Activated CD8-positive, alpha-beta memory T cell treated with anti-CD3 and anti-CD28 coated beads, Interleukin-2, amount 50 U/mL, for 1 hour (primary cell): Measurements from ENCODE around the gene TXLNB.
"Not testable (repeated sequence)": the region's sequence is repeated elsewhere in the genome, so short reads cannot be mapped to it uniquely, and the experiment has no call there.

Experiments
- DNase-seq: peaks from one replicate; pipeline ENCODE4 v3.0.0-alpha.2; 2020; ENCODE audit errors: extremely low read depth

TXLNB gene

DNA sequence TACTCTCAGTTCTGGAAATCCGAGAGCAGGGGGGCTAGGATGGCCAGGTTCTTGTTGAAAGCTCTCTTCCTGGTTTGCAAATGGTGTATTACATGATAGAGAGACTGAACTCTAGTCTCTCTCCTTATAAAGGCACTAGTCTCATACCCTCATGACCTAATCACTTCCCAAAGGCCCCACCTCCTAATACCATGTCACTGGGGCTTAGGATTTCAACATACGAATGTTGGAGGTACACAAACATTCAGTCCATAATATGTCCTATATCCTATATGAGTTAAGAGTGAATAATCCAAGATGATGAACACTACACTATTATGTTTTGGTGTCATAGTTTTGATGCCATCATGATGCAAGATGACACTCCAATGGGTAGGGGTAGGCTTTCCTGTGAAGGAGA is 20.0 kb upstream of the TXLNB start:
- DNase-seq, result no peak

- no peak for DNase-seq
These were observed 17.3 kb upstream of the TXLNB start for GRCh38 chr6:139308936-139309603.

GRCh38 chr6:139308286-139308916 is 16.6 kb upstream of the TXLNB start:
- DNase-seq, result no peak

- DNase-seq, result no peak
These were observed 14.6 kb upstream of the TXLNB start for GRCh38 chr6:139306291-139306981.

- no peak for DNase-seq
These were observed 11.4 kb upstream of the TXLNB start for GRCh38 chr6:139303185-139303584.

DNA sequence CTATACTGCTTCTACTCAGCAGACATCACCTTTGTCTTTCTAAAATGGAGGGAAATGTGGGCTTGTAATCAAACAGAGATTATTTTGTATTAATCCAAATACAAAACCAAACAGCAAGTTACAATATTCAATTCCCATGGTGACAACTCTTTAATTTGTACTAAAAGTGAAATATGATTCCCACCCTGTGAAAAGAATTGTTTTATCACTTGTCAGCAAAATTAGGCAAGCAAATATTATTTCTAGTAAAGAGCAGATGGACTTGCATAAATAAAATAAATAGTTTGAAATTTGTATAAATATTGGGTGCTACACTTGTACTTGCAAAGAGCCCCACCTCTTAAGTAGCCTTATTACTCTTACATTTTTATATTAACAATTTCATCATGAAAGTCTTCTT is 6.1 kb upstream of the TXLNB start:
- DNase-seq, result no peak

DNA sequence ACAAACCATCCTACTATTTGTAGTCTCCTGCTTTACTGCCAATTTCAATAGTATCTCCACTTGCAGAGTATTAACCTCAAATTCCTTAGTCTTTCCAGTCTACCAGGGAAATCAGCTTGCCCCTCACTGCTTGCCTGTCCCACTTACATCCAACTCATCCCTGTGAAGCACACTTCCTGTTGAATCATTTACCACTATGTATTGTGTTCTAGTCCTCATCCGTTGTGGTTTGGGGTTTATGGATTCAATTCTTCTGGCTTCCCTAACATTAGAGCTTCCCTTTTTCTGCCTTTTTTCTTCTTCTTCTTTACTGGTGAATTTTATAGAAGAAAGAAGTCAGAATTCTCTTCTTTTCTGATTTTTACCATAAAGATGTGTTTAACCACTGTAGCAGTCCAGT is 5.1 kb upstream of the TXLNB start:
- DNase-seq, result no peak

DNA sequence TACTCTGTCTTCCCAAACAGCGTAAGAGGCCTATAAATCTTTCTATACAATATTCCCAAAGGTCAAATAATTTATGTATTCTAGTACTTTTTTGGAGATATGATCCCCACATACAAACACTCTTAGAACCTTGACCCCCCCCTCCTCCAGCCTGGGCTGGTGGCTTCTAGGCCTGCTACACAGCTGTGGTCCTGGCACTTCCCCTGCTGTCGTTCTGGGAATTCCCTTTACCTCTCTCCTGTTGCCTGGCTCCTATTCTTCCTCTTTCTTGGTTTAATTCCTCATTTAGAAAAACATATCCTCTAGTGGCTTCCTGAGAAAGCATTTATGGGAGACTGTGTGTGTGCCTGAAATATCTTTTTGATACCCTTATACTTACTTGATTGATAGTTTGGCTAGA is 4.1 kb upstream of the TXLNB start:
- DNase-seq, result no peak

DNA sequence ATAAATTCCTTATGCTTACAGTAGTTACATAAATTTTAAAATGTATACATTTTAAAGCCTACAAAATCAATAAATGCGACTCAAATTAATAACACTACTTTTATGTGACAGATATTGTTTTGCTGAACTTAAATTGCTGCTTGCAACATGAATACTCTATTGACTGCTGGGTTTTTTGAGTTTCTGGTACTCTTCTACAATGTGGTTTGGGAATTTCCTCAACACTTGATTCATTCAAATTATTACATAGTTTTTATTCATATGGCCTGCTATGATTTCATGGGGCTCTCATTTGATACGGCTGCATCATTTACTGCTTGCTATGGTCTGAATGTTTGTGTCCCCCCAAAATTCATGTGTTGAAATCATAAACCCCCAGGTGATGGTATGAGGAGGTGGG is 2.3 kb upstream of the TXLNB start:
- DNase-seq, result no peak

DNA sequence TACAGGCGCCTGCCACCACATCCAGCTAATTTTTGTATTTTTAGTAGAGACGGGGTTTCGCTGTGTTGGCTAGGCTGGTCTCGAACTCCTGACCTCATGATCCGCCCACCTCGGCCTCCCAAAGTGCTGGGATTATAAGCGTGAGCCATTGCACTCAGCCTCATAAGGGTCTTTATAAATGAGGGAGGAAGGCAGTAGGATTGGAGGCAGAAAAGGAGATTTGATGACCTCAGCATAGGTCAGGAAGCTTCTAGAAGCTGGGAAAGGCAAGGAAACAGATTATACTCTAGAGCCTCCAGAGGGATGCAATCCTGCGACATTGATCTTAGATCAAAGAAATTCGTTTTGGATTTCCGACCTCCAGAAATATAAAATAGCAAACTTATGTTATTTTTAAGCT is 1.4 kb upstream of the TXLNB start:
- DNase-seq, result not testable (repeated sequence)

GRCh38 chr6:139290787-139291311 is 949 bp downstream of the TXLNB start:
- DNase-seq, result no peak

- no peak for DNase-seq
These were observed 2.6 kb downstream of the TXLNB start for GRCh38 chr6:139289233-139289632.

DNA sequence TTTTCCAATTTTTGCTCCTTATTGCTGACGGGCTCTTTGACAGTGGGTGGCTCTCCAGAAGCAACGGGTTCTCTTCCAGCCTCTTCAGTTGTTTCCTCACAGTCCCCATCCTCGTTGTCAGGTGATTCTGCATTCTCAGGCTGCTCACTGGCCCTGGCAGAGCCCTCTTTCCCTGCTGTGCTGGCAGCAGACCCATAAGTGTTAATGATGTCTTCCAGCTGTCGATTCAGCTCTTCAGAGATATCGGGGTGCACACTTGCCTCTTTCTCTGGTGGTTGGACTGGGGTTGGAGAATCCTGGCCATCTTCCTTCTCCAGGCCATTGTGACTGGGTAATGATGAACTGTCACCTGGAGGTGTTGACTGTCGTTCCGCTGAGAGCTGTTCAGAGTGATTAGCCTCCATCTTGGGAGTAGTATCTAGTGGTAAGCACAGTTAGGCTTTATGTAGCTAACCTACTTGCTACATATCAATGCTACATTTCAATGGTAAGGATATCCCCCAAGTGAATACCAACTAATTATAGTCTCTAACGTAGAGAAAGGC is 3.2 kb downstream of the TXLNB start:
- DNase-seq, result no peak

DNA sequence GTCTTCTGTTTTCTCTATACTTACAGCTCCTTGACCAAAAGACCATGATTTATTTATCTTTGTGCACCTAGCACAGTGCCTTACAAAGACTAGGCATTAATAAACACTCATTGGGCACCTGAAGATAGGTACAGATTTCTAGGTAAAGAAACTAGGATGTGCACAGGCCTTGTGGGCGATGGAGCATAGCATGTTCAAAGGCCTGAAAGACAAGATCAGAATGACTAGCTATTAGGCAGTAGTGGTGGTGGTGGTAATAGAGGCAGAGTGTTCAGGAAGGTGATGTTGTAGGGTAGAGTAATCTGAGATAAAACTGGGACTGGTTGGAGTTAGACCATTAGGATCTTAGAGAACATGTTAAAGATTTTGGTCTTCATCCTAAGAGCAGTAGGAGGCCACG is 3.9 kb downstream of the TXLNB start:
- DNase-seq, result no peak

DNA sequence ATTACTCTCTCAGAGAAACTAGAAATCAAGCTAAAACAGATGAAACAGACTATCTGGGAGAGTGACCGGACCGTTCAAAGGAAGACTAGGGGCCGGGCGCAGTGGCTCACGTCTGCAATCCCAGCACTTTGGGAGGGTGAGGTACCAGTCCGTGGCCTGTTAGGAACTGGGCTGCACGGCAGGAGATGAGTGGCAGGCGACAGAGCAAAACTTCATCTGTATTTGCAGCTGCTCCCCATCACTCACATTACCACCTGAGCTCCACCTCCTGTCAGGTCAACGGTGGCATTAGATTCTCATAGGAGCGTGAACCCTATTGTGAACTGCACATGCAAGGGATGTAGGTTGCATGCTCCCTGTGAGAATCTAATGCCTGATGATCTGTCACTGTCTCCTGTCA is 5.4 kb downstream of the TXLNB start:
- not testable (repeated sequence) for DNase-seq

DNA sequence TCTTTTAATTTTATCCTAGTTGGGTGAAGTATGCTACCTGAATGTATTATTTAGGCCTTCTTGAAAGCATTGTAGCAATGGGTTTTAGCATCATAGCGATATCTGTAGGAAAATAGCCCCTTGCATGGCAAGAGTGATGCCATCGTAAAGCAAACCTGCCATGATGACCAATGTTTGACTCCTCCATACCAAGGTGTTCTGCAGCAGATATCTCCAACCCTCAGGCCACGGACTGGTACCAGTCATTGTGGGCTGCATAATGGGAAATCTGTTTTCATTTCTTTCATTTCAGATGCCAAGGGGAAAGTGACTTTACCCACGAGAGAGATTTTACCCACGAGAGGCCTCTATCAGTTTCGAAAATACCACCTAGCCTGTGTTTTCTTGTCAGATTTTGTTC is 6.2 kb downstream of the TXLNB start:
- no peak for DNase-seq

GRCh38 chr6:139284789-139285188 is 7.0 kb downstream of the TXLNB start:
- no peak for DNase-seq

DNA sequence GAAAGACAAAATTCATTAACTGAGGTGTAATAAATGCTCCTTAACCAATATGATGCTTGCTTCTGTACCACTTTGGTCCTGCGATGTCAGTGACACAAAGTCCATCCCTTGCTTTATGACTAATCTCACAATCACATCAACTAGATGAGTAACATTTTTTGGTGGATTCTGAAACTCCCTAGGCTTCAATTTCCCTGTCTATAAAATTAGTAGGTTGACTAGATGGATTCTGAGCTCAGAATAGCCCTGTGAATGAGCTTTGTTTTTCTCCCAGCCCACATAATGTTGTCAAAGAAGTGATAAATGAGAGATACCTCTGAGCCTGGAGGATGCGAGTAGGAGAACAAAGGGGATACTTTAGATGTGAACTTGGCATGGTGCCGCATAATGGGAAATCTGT is 9.1 kb downstream of the TXLNB start:
- no peak for DNase-seq

DNA sequence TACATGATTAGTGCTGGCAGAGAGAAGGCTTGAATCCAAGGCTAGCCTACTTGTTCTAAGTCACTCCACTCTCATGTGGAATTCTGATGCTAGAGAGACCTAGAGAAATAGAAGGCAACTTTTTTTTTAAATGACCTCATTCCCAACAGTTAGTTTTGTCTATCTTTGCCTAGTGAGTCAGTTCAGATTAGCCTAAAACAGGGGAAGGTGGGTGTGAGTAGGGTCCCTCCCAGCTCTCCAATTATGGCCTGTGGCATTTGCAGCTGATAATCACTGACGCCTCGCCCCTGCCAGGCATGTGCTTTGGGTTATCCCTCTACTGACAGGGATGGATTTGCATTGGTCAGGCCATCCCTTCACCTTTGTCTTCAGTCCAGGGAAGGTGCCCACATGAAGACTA is 13.6 kb downstream of the TXLNB start:
- DNase-seq, result no peak

DNA sequence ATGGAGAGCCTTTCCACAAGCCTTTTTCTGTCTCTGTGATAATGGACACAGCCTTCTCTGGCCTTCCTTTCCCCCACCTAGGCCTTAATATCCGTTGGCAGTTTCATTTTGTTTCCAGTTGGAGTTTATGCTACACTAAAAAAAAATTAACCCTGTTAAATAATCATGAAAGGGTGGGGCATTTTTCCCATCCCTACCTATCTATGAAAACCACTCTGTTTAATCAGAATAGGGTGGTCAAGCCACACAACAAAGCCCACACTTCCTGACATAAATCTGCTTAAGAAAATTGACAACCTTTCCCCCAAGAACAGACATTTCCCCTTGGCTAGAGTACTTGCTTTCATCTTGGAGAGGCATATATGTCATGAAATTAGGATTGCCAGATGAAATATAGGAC is 14.2 kb downstream of the TXLNB start:
- no peak for DNase-seq

- DNase-seq, result no peak
These were observed 14.6 kb downstream of the TXLNB start for GRCh38 chr6:139277161-139277560.

DNA sequence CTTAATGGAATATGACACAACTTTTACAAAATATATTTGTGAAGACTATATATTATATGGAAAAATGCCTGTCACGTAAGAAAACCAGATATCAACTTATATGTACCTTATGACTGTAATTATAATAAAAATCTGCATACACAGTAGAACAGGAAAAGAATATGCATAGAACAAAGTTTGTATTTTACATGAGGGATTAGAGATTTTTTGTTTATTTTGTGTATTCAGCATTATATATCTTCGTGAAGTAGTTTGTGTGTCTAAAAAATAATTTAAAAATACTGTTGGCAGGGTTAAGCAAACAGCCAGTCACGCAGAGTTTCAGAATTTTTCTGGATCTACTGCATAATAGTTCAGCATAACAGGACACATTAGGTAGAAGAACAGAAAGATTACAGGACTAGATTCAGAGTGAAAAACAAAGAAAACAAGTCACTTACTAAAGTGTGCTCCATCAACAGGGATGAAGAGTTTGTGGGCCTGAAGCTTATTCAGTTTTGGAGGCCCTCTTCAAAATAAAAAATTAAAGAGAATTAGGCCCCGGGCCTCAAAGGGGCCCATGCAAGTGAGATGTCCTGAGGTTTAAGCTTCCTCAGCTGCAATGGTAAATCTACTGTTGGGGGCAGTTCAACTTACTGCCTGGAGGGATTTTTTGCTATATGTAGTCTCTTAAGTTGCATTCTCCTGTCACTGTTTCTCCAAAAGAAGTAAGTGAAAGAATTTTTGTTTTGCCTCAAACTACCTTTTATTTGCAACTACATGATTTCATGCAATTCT is 16.3 kb downstream of the TXLNB start:
- DNase-seq, result no peak
